ENCODE data around the gene FOXJ2.
"Not testable (repeated sequence)": the region's sequence is repeated elsewhere in the genome, so short reads cannot be mapped to it uniquely, and the experiment has no call there.

FOXJ2 gene

DNA sequence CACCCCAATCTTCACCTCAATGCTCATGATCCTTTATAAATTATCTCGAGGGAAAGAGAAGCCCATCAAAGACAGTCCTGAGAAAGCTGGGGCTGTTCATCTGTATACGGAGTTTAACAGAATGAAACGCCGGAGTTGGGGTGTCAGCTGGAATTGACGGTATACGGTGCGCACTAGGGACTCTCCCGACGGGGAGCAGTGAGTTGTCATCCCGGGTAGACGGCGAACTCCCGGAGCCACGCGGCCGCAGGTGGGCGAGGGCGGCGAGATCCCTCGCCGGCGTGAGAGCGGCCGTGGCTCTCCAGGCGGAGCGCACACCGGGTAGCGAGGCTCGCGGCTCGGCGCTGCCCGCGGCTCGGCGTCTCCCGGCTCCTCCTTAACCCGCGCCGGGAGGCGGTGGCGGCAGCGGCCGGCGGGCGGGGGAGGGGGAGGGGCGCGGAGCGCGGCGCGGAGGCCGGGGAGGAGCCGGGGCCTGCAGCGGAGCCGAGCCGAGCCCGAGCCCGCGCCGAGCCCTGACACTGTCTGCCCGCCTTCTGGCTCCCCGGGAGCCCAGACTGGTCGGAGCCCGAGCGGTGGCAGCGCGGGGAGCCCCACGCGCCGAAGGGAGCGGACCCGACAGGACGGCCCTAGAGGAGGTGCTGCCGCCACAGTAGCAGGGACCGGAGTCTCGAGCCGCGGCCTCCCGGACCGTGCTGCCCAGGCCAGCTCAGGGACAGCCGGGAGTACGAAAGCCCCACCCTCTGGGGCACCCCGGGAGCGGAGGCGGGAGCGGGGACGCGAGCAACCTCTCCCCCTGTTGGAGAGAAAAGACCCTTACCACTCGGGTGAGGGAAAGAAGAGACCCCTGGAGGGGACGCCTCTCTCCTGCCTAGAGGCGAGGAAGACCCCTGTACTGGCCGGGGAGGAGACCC is at the start of gene FOXJ2:
Gene FOXJ2 (plus strand): TSS at position 475 of the 911 bp plus-strand sequence. CDS start 7,117 bp downstream, outside the sequence.
- DNase-seq (ENCODE audit: insufficient read length, low spot score) (peak; percentile 54), FAIRE-seq (peak; percentile 63)

GRCh38 chr12:7983019-7983418 is 49.5 kb upstream of the FOXJ2 start:
- DNase-seq (ENCODE audit: insufficient read length, low spot score); FAIRE-seq: not testable (repeated sequence)

- not testable (repeated sequence) for DNase-seq (ENCODE audit: insufficient read length, low spot score)
- FAIRE-seq, result peak; percentile 9
Observed at GRCh38 chr12:7983460-7983859, 49.1 kb upstream of the FOXJ2 start.

GRCh38 chr12:7984900-7985299 is 47.6 kb upstream of the FOXJ2 start:
- DNase-seq (ENCODE audit: insufficient read length, low spot score) (no peak), FAIRE-seq (no peak)

DNA sequence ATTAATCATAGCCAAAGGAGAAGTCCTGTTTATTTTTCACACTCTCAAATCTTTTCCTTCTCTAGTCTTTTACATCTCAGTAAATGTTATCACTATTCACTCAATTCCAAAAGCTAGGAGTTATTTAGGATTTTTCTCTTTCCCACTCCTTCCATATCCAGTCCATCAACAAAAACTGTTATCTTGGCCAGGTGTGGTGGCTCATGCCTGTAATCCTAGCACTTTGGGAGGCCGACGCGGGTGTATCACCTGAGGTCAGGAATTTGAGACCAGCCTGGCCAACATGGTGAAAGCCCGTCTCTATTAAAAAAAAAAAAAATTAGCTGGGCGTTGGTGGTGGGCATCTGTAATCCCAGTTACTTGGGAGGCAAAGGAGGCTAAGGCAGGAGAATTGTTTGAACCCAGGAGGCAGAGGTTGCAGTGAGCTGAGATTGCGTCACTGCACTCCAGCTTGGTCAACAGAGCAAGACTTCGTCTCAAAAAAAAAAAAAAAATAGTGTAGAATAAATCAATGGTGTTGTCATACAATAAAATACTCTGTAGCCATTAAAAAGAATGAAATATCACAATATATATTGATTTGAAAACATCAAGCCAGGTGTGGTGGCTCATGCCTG is 46.6 kb upstream of the FOXJ2 start:
- no peak for DNase-seq (ENCODE audit: insufficient read length, low spot score)
- no peak for FAIRE-seq

- FAIRE-seq (no peak), DNase-seq (ENCODE audit: insufficient read length, low spot score) (no peak)
Observed at GRCh38 chr12:7989827-7990491, 42.6 kb upstream of the FOXJ2 start.

GRCh38 chr12:7991535-7991934 is 41.0 kb upstream of the FOXJ2 start:
- no peak for FAIRE-seq
- no peak for DNase-seq (ENCODE audit: insufficient read length, low spot score)

GRCh38 chr12:7994731-7995205 is 37.7 kb upstream of the FOXJ2 start:
- peak; percentile 4 for FAIRE-seq
- no peak for DNase-seq (ENCODE audit: insufficient read length, low spot score)

- peak; percentile 97 for FAIRE-seq
Observed at GRCh38 chr12:7995266-7995963, 37.1 kb upstream of the FOXJ2 start.

GRCh38 chr12:8000827-8001226 is 31.7 kb upstream of the FOXJ2 start:
- not testable (repeated sequence) for FAIRE-seq; DNase-seq (ENCODE audit: insufficient read length, low spot score)

More at GRCh38 chr12:7995266-7995963, 37.1 kb upstream of the FOXJ2 start:
- peak; percentile 37 for DNase-seq (ENCODE audit: insufficient read length, low spot score)

DNA sequence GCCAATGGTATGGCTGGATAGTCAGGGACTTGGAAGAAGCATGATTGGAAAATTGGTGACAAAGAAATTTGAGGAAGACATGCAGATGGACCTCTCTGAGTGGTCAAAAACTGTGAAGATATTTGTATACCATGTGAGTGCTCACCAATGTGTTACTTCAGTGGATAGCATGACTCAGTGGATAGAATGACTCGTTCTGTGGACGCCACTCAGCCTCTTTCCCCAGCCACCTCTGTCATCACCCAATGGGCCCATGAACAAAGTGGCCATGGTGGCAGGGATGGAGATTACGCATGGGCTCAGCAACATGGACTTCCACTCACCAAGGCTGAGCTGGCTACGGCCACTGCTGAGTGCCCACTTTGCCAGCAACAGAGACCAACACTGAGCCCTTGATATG is 31.0 kb upstream of the FOXJ2 start:
- FAIRE-seq; DNase-seq (ENCODE audit: insufficient read length, low spot score): not testable (repeated sequence)

GRCh38 chr12:8004897-8005296 is 27.6 kb upstream of the FOXJ2 start:
- not testable (repeated sequence) for FAIRE-seq; DNase-seq (ENCODE audit: insufficient read length, low spot score)

DNA sequence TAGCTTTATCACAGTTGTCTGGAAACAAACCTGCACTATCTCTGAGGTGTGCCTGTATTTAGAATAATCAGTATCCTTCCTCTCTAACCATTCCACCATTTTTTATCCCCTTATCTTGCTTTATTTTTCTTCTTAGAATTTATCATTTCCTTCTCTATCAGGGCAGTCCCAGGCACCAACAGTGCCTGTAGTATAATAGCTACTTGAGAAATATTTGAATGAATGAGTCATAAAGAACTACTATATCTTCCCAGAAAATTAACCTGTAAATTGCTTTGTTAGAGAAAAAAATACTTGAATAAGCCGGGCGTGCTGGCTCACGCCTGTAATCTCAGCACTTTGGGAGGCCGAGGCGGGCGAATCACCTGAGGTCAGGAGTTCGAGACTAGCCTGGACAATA is 21.2 kb upstream of the FOXJ2 start:
- FAIRE-seq (no peak), DNase-seq (ENCODE audit: insufficient read length, low spot score) (peak; percentile 28)

- DNase-seq (ENCODE audit: insufficient read length, low spot score) (no peak), FAIRE-seq (no peak)
Observed at GRCh38 chr12:8012651-8013309, 19.7 kb upstream of the FOXJ2 start.

DNA sequence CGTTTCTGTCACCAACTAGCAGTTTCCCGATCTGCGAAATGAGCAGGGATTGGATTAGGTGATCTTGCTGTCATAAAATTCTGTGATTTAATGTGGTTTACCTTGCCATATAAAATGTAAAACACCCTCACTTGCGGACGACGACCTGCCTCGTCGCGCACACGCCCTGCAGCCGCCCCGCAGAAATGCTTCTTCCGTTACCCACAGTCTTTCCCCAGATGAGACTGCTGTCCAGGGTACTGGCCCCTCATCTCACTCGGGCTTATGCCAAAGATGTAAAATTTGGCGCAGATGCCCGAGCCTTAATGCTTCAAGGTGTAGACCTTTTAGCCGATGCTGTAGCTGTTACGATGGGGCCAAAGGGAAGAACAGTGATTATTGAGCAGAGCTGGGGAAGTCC is 17.7 kb upstream of the FOXJ2 start:
- FAIRE-seq, result no peak
- DNase-seq (ENCODE audit: insufficient read length, low spot score), result no peak

GRCh38 chr12:8018213-8018612 is 14.3 kb upstream of the FOXJ2 start:
- not testable (repeated sequence) for FAIRE-seq

GRCh38 chr12:8018666-8019581 is 13.6 kb upstream of the FOXJ2 start:
- DNase-seq (ENCODE audit: insufficient read length, low spot score) (no peak), FAIRE-seq (peak; percentile 36)

More at GRCh38 chr12:8018213-8018612, 14.3 kb upstream of the FOXJ2 start:
- not testable (repeated sequence) for DNase-seq (ENCODE audit: insufficient read length, low spot score)

DNA sequence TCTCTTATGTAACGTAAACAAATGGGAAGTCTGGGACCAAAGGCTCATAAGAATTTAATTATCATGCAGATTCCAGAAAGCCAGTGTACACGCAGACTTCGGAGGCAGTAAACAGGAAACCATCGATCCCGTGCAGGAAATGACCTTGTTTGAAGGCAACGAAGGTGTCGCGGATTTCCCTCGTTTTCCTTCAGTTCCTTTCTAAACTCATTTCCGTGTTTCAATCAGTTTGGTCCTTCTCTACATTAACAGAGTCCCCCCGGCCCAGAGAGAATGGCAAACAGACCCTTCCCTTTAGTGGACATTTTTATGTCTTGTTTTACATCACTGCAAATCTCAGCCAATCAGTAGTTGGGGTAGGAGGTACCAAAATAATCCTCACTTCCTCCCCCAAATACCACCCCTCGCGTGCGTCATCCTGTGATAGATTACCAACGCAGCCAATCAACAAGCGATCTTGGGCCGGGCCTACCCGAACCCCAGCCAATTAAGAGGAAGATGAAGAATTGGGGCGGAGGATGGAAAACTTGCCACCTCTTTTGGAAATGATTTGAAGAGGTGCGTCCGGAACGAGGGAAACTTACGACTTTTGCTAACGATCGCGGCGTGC is 6.1 kb upstream of the FOXJ2 start:
- FAIRE-seq (peak; percentile 96), DNase-seq (ENCODE audit: insufficient read length, low spot score) (peak; percentile 97)
